Gastrocnemius medialis (tissue), 4 donors: ENCODE data around the gene MCEMP1. TPM values are rescaled to one million over a fixed set of nuclear protein-coding genes. Genes with fewer than 3 reads are reported as not detected.

Source experiments
- ATAC-seq, 2 donors: fragments of 150-250 bp; one replicate each; pipeline ENCODE4 v1.9.1; 2016
- DNase-seq, 2 donors: peaks; one replicate each; pipeline ENCODE4 v3.0.0-alpha.2; 2019
- H3K27ac ChIP-seq, 4 donors: fragments of 200-600 bp; sonication (generic); 1 replicate in 1 of 4; 2 replicates in 3 of 4; pipeline ENCODE4 v1.5.1; 2016 to 2018; ENCODE audit warnings: mild to moderate bottlenecking in 2 of 4, moderate library complexity in 1 of 4
- H3K27me3 ChIP-seq, 3 donors: fragments of 200-600 bp; sonication (generic) in 2 of 3; 1 replicate in 1 of 3; 2 replicates in 2 of 3; pipeline versions ENCODE4 v1.5.1 to v1.6.0; 2016 to 2019; ENCODE audit warnings: mild to moderate bottlenecking in 1 of 3, moderate library complexity in 1 of 3
- H3K36me3 ChIP-seq, 2 donors: fragments of 200-600 bp; sonication (generic) in 1 of 2; one replicate each; pipeline ENCODE4 v1.5.1; 2017 to 2018
- H3K4me1 ChIP-seq, 2 donors: fragments of 200-600 bp; sonication (generic) in 1 of 2; one replicate each; pipeline ENCODE4 v1.5.1; 2016 to 2017; ENCODE audit warnings: mild to moderate bottlenecking in 2 of 2
- H3K4me3 ChIP-seq, 4 donors: fragments of 200-600 bp; sonication (generic) in 3 of 4; 1 replicate in 1 of 4; 2 replicates in 3 of 4; pipeline ENCODE4 v1.5.1; 2016 to 2019; ENCODE audit warnings: mild to moderate bottlenecking in 2 of 4
- H3K9me3 ChIP-seq, 3 donors: fragments of 200-600 bp; sonication (generic) in 2 of 3; 1 replicate in 1 of 3; 2 replicates in 2 of 3; pipeline ENCODE4 v1.5.1; 2016 to 2019
- POLR2A ChIP-seq, 2 donors: fragments of 450-650 bp; IDR thresholded peaks; one replicate each; pipeline ENCODE4 v1.6.1; 2017; ENCODE audit warnings: antibody characterized with exemption in 2 of 2, mild to moderate bottlenecking in 2 of 2, moderate library complexity in 2 of 2
- in situ Hi-C, 4 donors: fragments of 200-750 bp; cut with MboI; loops; one replicate each; pipeline versions ENCODE4 v1.15.0 to v1.8.0; 2017; ENCODE audit warnings: low sequenced_read_pairs in 4 of 4
- intact Hi-C: fragments of 100-400 bp; cut with DNase I; formaldehyde crosslinking; loops from one replicate; pipeline ENCODE4 v1.15.1; 2023; ENCODE audit warnings: low total_unique reads
- total RNA-seq, 4 donors: library from RNA; depleted of rRNA; stranded (reverse); fragments of >200 nt; gene quantifications; one replicate each; pipeline versions ENCODE4 v1.1.0 to v1.2.3, GENCODE V29; 2016
- TF ChIP-seq, protein P1 (sequence below), 5 experiments: fragments of 450-650 bp in 3 of 5; fragments of 200-600 bp in 2 of 5; sonication (generic) in 2 of 5; IDR thresholded peaks in 4 of 5; conservative IDR thresholded peaks in 1 of 5; 1 replicate in 4 of 5; 2 replicates in 1 of 5; pipeline ENCODE4 v1.5.1; 2016 to 2019; ENCODE audit warnings: antibody characterized with exemption in 5 of 5, mild to moderate bottlenecking in 3 of 5, moderate library complexity in 3 of 5

The MCEMP1 gene
- total RNA-seq, 4 donors from 2014 or later = 0.16 to 1.2 TPM; not detected in 2

DNA sequence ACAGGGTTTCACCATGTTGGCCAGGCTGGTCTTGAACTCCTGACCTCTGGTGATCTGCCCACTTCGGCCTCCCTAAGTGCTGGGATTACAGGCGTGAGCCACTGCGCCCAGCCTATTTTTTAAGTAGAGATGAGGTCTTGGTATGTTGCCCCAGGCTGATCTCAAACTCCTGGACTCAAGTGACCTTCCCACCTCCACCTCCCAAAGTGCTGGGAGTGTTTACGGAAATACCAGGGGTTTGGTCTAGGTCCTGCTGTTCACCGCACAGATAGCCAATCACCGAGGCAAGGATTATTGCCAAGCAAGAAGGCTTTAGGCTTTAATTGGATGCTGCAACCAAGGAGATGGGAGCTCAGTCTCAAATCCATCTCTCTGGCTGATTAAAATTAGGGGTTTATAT is 43.5 kb downstream of the MCEMP1 start:
- Histone ChIP-seq H3K27me3 (no peaks in the 10 kb centered on the region), H3K4me1 (no peaks in the 10 kb centered on the region), H3K36me3 (no peaks in the 10 kb centered on the region), H3K4me3 (no peak overlapping the region), H3K9me3 (peaks cover 0 to 6% (median 0%) of the 10 kb centered on the region in 3 donors), H3K27ac (no peak overlapping the region)
- TF ChIP-seq POLR2A (IDR thresholded peaks at IDR 0.05) = no peak
- TF ChIP-seq, protein P1, sequence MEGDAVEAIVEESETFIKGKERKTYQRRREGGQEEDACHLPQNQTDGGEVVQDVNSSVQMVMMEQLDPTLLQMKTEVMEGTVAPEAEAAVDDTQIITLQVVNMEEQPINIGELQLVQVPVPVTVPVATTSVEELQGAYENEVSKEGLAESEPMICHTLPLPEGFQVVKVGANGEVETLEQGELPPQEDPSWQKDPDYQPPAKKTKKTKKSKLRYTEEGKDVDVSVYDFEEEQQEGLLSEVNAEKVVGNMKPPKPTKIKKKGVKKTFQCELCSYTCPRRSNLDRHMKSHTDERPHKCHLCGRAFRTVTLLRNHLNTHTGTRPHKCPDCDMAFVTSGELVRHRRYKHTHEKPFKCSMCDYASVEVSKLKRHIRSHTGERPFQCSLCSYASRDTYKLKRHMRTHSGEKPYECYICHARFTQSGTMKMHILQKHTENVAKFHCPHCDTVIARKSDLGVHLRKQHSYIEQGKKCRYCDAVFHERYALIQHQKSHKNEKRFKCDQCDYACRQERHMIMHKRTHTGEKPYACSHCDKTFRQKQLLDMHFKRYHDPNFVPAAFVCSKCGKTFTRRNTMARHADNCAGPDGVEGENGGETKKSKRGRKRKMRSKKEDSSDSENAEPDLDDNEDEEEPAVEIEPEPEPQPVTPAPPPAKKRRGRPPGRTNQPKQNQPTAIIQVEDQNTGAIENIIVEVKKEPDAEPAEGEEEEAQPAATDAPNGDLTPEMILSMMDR (IDR thresholded peaks at IDR 0.05 in 4 of 5, conservative IDR thresholded peaks at IDR 0.05 in 1 of 5) = no peak
- intact Hi-C loops (no loop called here), in situ Hi-C loops (no loop called here)
- no peak for DNase-seq
- no peak for ATAC-seq

DNA sequence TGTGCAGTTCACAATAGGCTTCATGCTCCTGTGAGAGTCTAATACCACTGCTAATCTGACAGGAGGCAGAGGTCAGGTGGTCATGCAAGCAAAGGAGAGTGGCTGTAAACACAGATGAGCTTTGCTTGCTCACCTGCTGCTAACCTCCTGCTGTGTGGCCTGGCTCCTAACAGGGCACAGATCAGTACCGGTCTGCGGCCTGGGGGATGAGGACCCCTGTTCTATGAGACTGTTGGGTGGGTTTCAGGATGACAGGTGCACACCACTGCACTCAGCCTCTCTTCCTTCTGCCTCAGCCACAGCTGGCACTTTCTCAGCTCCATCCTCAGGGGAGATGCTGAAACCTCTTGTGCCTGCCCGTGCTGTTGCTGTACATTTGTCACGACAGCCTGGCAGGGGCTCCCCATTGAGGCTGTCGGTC is 45.4 kb downstream of the MCEMP1 start:
- in situ Hi-C loops (no loop called here), intact Hi-C loops (no loop called here)
- no peaks in the 10 kb centered on the region for H3K27me3 ChIP-seq
- no peak for DNase-seq
- no peaks in the 10 kb centered on the region for H3K9me3 ChIP-seq
- ATAC-seq = no peak
- H3K4me1 ChIP-seq = no peaks in the 10 kb centered on the region
- H3K4me3 ChIP-seq = no peak overlapping the region
- H3K36me3 ChIP-seq = no peaks in the 10 kb centered on the region
- TF ChIP-seq POLR2A (IDR thresholded peaks at IDR 0.05) = no peak
- TF ChIP-seq, protein P1 (IDR thresholded peaks at IDR 0.05 in 4 of 5, conservative IDR thresholded peaks at IDR 0.05 in 1 of 5) = no peak
- no peak overlapping the region for H3K27ac ChIP-seq

- no peaks in the 10 kb centered on the region for H3K4me1 ChIP-seq
- no peak for ATAC-seq
These were observed 48.9 kb downstream of the MCEMP1 start for GRCh38 chr19:7725791-7726190.

DNA sequence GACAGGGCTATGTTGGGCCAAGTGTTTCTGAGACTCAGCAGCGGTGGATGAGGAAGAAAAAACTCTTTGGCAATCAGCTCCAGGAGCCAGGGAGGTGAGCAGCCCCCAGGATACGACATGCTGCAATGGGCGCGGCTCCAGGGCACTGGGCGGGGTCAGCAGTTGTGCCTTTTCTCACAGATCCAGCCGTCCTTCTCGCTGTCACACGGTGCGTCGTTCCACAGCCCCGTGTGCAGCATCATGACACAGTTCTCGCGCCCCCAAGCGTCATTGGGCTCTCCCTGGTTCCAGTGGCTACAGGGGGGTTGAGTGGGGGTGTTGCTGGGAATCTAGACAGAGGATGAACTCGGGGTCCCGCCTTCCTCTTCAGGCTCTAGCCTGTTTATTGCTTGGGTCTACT is 52.3 kb downstream of the MCEMP1 start:
- H3K4me3 ChIP-seq = no peak overlapping the region
- TF ChIP-seq, protein P1 (IDR thresholded peaks at IDR 0.05 in 4 of 5, conservative IDR thresholded peaks at IDR 0.05 in 1 of 5) = no peak
- TF ChIP-seq POLR2A (IDR thresholded peaks at IDR 0.05) = no peak
- ATAC-seq (no peak), DNase-seq (no peak)
- in situ Hi-C loops = no loop called here
- H3K36me3 ChIP-seq = no peaks in the 10 kb centered on the region
- H3K27me3 ChIP-seq = peaks cover 23 to 34% (median 32%) of the 10 kb centered on the region in 3 donors
- H3K4me1 ChIP-seq = no peaks in the 10 kb centered on the region
- H3K27ac ChIP-seq = no peak overlapping the region
- intact Hi-C loops = no loop called here
- H3K9me3 ChIP-seq = no peaks in the 10 kb centered on the region

More at GRCh38 chr19:7725791-7726190, 48.9 kb downstream of the MCEMP1 start:
- intact Hi-C loops = no loop called here
- no peaks in the 10 kb centered on the region for H3K9me3 ChIP-seq
- in situ Hi-C loops = no loop called here
- no peak overlapping the region for H3K27ac ChIP-seq
- H3K4me3 ChIP-seq = no peak overlapping the region
- TF ChIP-seq, protein P1 (IDR thresholded peaks at IDR 0.05 in 4 of 5, conservative IDR thresholded peaks at IDR 0.05 in 1 of 5) = no peak
- no peak for TF ChIP-seq POLR2A (IDR thresholded peaks at IDR 0.05)
- H3K27me3 ChIP-seq = peaks cover 19 to 21% (median 20%) of the 10 kb centered on the region in 3 donors
- DNase-seq = no peak
- no peaks in the 10 kb centered on the region for H3K36me3 ChIP-seq

Other genes starting within 250 kb of the MCEMP1 start
- gene PEX11G, start 188.1 kb upstream of the MCEMP1 start, total RNA-seq = 1 to 10 TPM in 2 of 4 donors, under 1 TPM in 1, not detected in 1; 0.51 to 1.4 (median 1.1) TPM
- gene ZNF358, start 161.0 kb upstream of the MCEMP1 start, total RNA-seq = 100 to 1,000 TPM in 2 of 4 donors, 10 to 100 TPM in 2; 69.8 to 139 (median 116) TPM
- 10 to 100 TPM in 3 of 4 donors, 1 to 10 TPM in 1; 9.2 to 13.6 (median 11.5) TPM for gene MCOLN1, start 154.5 kb upstream of the MCEMP1 start, total RNA-seq
- gene PNPLA6, start 141.4 kb upstream of the MCEMP1 start, total RNA-seq = 100 to 1,000 TPM in 1 of 4 donors, 10 to 100 TPM in 3; 61.4 to 101 (median 75.1) TPM
- gene CAMSAP3, start 81.2 kb upstream of the MCEMP1 start, total RNA-seq = under 1 TPM in 2 of 4 donors, not detected in 2; 0.15 to 0.16 TPM
- gene XAB2, start 47.5 kb upstream of the MCEMP1 start, total RNA-seq = 10 to 100 TPM; 29.6 to 51.2 (median 31.1) TPM
- 10 to 100 TPM in 3 of 4 donors, 1 to 10 TPM in 1; 9.5 to 15.1 (median 12.9) TPM for gene PET100, start 47.3 kb upstream of the MCEMP1 start, total RNA-seq
- not detected for gene PCP2, start 43.4 kb upstream of the MCEMP1 start, total RNA-seq
- 1 to 10 TPM in 3 of 4 donors, under 1 TPM in 1; 0.87 to 3.7 (median 2.8) TPM for gene STXBP2, start 40.0 kb upstream of the MCEMP1 start, total RNA-seq
- gene RETN, start 8.0 kb upstream of the MCEMP1 start, total RNA-seq = 1 to 10 TPM in 1 of 4 donors, not detected in 3; 1.2 TPM
- gene TRAPPC5, start 3.7 kb downstream of the MCEMP1 start, total RNA-seq = 100 to 1,000 TPM; 109 to 146 (median 126) TPM
- not detected for gene FCER2, start 25.0 kb downstream of the MCEMP1 start, total RNA-seq
- gene CLEC4G, start 55.0 kb downstream of the MCEMP1 start, total RNA-seq = under 1 TPM in 1 of 4 donors, not detected in 3; 0.86 TPM
- 1 to 10 TPM in 3 of 4 donors, under 1 TPM in 1; 0.56 to 1.3 (median 1.0) TPM for gene CD209, start 70.4 kb downstream of the MCEMP1 start, total RNA-seq
- gene CLEC4M, start 86.2 kb downstream of the MCEMP1 start, total RNA-seq = not detected
- 10 to 100 TPM; 17.5 to 24.6 (median 20.4) TPM for gene EVI5L, start 153.1 kb downstream of the MCEMP1 start, total RNA-seq
- not detected for gene PRR36, start 197.3 kb downstream of the MCEMP1 start, total RNA-seq
- gene LRRC8E, start 211.4 kb downstream of the MCEMP1 start, total RNA-seq = 1 to 10 TPM in 1 of 4 donors, not detected in 3; 2.1 TPM
- 10 to 100 TPM; 17.7 to 41.7 (median 32.9) TPM for gene MAP2K7, start 226.8 kb downstream of the MCEMP1 start, total RNA-seq
- gene TGFBR3L, start 237.7 kb downstream of the MCEMP1 start, total RNA-seq = 1 to 10 TPM in 2 of 4 donors, under 1 TPM in 1, not detected in 1; 0.62 to 2.6 (median 1.5) TPM
- gene SNAPC2, start 243.2 kb downstream of the MCEMP1 start, total RNA-seq = 10 to 100 TPM in 1 of 4 donors, 1 to 10 TPM in 3; 4.6 to 10.9 (median 7.1) TPM
- not detected for gene CTXN1, start 249.0 kb downstream of the MCEMP1 start, total RNA-seq